Endothelial cell of umbilical vein (primary cell): ENCODE measurements around the gene CAPN14.

Source experiments
- CTCF ChIP-seq, 2 donors: IDR thresholded peaks; 1 replicate in 1 of 2; 2 replicates in 1 of 2; pipeline ENCODE4 v1.5.1; 2011; ENCODE audit warnings: low read length in 2 of 2, mild to moderate bottlenecking in 2 of 2, moderate library complexity in 2 of 2, control low read depth in 1 of 2, inconsistent platforms in 1 of 2, low read depth in 1 of 2; ENCODE audit not compliant: insufficient read depth in 1 of 2; ENCODE audit errors: extremely low read depth in 1 of 2
- EZH2 ChIP-seq: IDR thresholded peaks from 2 replicates; pipeline ENCODE4 v1.6.1; 2012; ENCODE audit warnings: borderline replicate concordance, low read depth, mild to moderate bottlenecking, moderate library complexity, low read length, inconsistent platforms; ENCODE audit not compliant: severe bottlenecking
- JUN ChIP-seq: IDR thresholded peaks from 2 replicates; pipeline ENCODE4 v1.6.1; 2011; ENCODE audit warnings: borderline replicate concordance, low read depth; ENCODE audit not compliant: insufficient read length, insufficient read depth
- POLR2A ChIP-seq: IDR thresholded peaks from 2 replicates; pipeline ENCODE4 v1.6.1; 2012; ENCODE audit warnings: low read depth, mild to moderate bottlenecking, control low read depth, low read length
- POLR2AphosphoS5 ChIP-seq: IDR thresholded peaks from 2 replicates; pipeline ENCODE4 v1.6.1; 2012; ENCODE audit warnings: low read depth, mild to moderate bottlenecking, control low read depth, low read length, moderate library complexity; ENCODE audit not compliant: insufficient read depth
- TF ChIP-seq, protein P1 (sequence below): IDR thresholded peaks from 2 replicates; pipeline ENCODE4 v1.6.1; 2011; ENCODE audit not compliant: insufficient read depth, insufficient read length

GRCh38 chr2:31237348-31238017 is 20.2 kb upstream of the CAPN14 start:
- TF ChIP-seq EZH2, result no peak
- TF ChIP-seq JUN, result no peak
- no peak for TF ChIP-seq POLR2AphosphoS5
- TF ChIP-seq, protein P1, sequence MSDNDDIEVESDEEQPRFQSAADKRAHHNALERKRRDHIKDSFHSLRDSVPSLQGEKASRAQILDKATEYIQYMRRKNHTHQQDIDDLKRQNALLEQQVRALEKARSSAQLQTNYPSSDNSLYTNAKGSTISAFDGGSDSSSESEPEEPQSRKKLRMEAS, result no peak
- no peak for TF ChIP-seq CTCF (IDR thresholded peaks at IDR 0.05; ENCODE audit: extremely low read depth in 1 of 2, insufficient read depth in 1 of 2, low read depth in 1 of 2, low read length in 2 of 2)
- no peak for TF ChIP-seq POLR2A
